HG02885 (cell line): Measurements from ENCODE around the gene PTGES.

ENCODE experiments used
- ATAC-seq: cut with Tn5 transposase; IDR thresholded peaks from one replicate; pipeline ENCODE4 v1.9.1; 2021; ENCODE audit warnings: mild to moderate bottlenecking; ENCODE audit not compliant: unreplicated experiment, poor library complexity

The PTGES gene

GRCh38 chr9:129696944-129697655, 55.7 kb downstream of the PTGES start:
- no peak for ATAC-seq

DNA sequence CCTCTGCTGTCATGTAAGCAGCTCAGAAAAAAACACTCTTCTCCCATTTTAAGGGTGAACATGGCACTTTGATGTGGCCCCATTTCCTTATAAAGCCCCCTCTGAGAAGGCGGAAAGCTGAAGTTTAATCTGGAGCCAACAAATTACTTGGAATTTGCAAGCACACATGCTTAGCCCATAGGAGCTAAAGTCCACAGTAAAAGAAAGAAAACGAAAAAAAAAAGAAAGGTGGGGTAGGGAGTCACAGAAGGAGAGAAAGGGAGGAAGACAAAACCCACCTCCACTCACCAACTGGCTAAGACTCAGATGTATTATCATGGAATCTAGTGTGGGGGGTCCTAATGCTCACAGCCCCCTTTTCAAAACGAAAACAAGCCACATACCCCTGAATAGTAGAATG, 57.0 kb downstream of the PTGES start:
- ATAC-seq: no peak

- no peak for ATAC-seq
These were observed 58.6 kb downstream of the PTGES start for GRCh38 chr9:129694243-129694646.

GRCh38 chr9:129693741-129694140, 59.1 kb downstream of the PTGES start:
- ATAC-seq: no peak

- no peak for ATAC-seq
These were observed 60.3 kb downstream of the PTGES start for GRCh38 chr9:129692534-129692933.
